HepG2 (cell line): ENCODE data around the gene CDK10. TPM values are rescaled to one million over a fixed set of nuclear protein-coding genes. Genes with fewer than 3 reads are reported as not detected.
A peak's percentile ranks its signal among the peaks of the same experiment; 100 is the strongest.

ENCODE experiments used
- ATAC-seq: fragments of 200-7000 bp; cut with Tn5 transposase; 3 replicates; pipeline ENCODE4 v1.9.1; 2020; ENCODE audit warnings: mild to moderate bottlenecking, moderate library complexity
- BruUV-seq: library from RNA; stranded (reverse); fragments of 400-500 nt; replicated peaks from 2 replicates; lab custom pipeline; 2021; lab: Mats Ljungman, UMichigan
- CTCF ChIA-PET: fragments of 300-600 bp; formaldehyde crosslinking; extraction: SDS; loops from one replicate; lab custom pipeline; 2021; ENCODE audit warnings: low total read pairs, inconsistent platforms, low intra/inter-chr PET ratio; lab: Yijun Ruan, JAX
- POLR2A ChIA-PET: fragments of 350-600 bp; sonication (Branson Sonifier 250); formaldehyde crosslinking; loops from one replicate; lab custom pipeline; 2020; ENCODE audit warnings: antibody characterized with exemption, inconsistent platforms; lab: Yijun Ruan, JAX
- DNase-seq: peaks from one replicate; pipeline ENCODE4 v3.0.0-alpha.2; 2015; ENCODE audit warnings: low spot score
- FAIRE-seq: peaks from 3 replicates; lab custom pipeline; 2011; peaks lifted over from hg19 to GRCh38; lab: Jason Lieb, UNC
- H2AFZ ChIP-seq: one replicate; pipeline ENCODE4 v1.6.1; 2011; ENCODE audit warnings: low read length, inconsistent platforms
- H3K27ac ChIP-seq: fragments of 300-600 bp; 3 replicates; pipeline ENCODE4 v1.8.0; 2011; ENCODE audit warnings: mixed run types, mild to moderate bottlenecking, mixed read lengths, low read length, inconsistent platforms; ENCODE audit not compliant: insufficient read depth; ENCODE audit errors: extremely low read length
- H3K27me3 ChIP-seq, 2 experiments: fragments of 200-600 bp in 1 of 2; 2 replicates in 1 of 2; 3 replicates in 1 of 2; pipeline versions ENCODE4 v1.6.0 to v1.8.0; 2011; ENCODE audit warnings: low read length in 2 of 2, mild to moderate bottlenecking in 2 of 2, moderate library complexity in 2 of 2, inconsistent platforms in 1 of 2; ENCODE audit not compliant: insufficient read depth in 2 of 2, control insufficient read depth in 1 of 2
- H3K36me3 ChIP-seq, 2 experiments: fragments of 200-600 bp in 1 of 2; replicated peaks in 1 of 2; 2 replicates in 1 of 2; 3 replicates in 1 of 2; pipeline versions ENCODE4 v1.5.1 to v1.8.0; 2011; ENCODE audit warnings: low read length in 2 of 2, inconsistent platforms in 1 of 2; ENCODE audit not compliant: insufficient read depth in 2 of 2, control insufficient read depth in 1 of 2
- H3K4me1 ChIP-seq: 2 replicates; pipeline ENCODE4 v1.5.1; 2012; ENCODE audit warnings: low read length, inconsistent platforms; ENCODE audit not compliant: insufficient read depth
- H3K4me2 ChIP-seq: 2 replicates; pipeline ENCODE4 v1.6.0; 2011; ENCODE audit warnings: low read depth, low read length, inconsistent platforms
- H3K4me3 ChIP-seq, 3 experiments: fragments of 200-600 bp in 1 of 3; sonication (generic), shearing (Covaris generic) in 1 of 3; replicated peaks in 1 of 3; 2 replicates each; pipeline ENCODE4 v1.5.1; 2011 to 2016; ENCODE audit warnings: low read length in 3 of 3, inconsistent platforms in 2 of 3, low read depth in 2 of 3, mild to moderate bottlenecking in 2 of 3, control low read depth in 1 of 3, mixed read lengths in 1 of 3; ENCODE audit not compliant: insufficient read depth in 1 of 3
- H3K79me2 ChIP-seq: one replicate; pipeline ENCODE4 v1.6.1; 2011; ENCODE audit warnings: low read length, inconsistent platforms; ENCODE audit not compliant: insufficient read depth
- H3K9ac ChIP-seq: 2 replicates; pipeline ENCODE4 v1.6.0; 2011; ENCODE audit warnings: mild to moderate bottlenecking, low read depth, low read length, inconsistent platforms; ENCODE audit not compliant: insufficient read depth
- H3K9me3 ChIP-seq: 2 replicates; pipeline ENCODE4 v1.5.1; 2012; ENCODE audit warnings: mild to moderate bottlenecking, low read length
- H4K20me1 ChIP-seq: 2 replicates; pipeline ENCODE4 v1.6.0; 2011; ENCODE audit warnings: inconsistent platforms, mild to moderate bottlenecking, low read length, moderate library complexity; ENCODE audit not compliant: insufficient read depth
- CHCHD3 ChIP-seq: sonication (generic); formaldehyde crosslinking; IDR thresholded peaks from 2 replicates; pipeline ENCODE4 v1.8.0; 2022; ENCODE audit warnings: mild to moderate bottlenecking, missing genetic modification reagents, moderate library complexity
- CHD2 ChIP-seq: IDR thresholded peaks from 2 replicates; pipeline ENCODE4 v1.6.1; 2011; ENCODE audit warnings: low read depth, low read length, improper control_type of control experiment
- KDM5A ChIP-seq: fragments of 200-600 bp; sonication (generic); IDR thresholded peaks from 2 replicates; pipeline ENCODE4 v1.7.0; 2018; ENCODE audit warnings: antibody characterized with exemption, mild to moderate bottlenecking, low read length, borderline replicate concordance
- NR0B2 ChIP-seq: sonication (generic); formaldehyde crosslinking; IDR thresholded peaks from 2 replicates; pipeline ENCODE4 v1.4.0; 2020; ENCODE audit warnings: mild to moderate bottlenecking, missing genetic modification reagents
- PAF1 ChIP-seq: IDR thresholded peaks from 2 replicates; pipeline ENCODE4 v1.6.1; 2016; ENCODE audit warnings: missing genetic modification reagents, missing compliant biosample characterization
- PREB ChIP-seq: sonication (generic); formaldehyde crosslinking; IDR thresholded peaks from 2 replicates; pipeline ENCODE4 v1.4.0; 2020; ENCODE audit warnings: missing genetic modification reagents
- SAFB2 ChIP-seq: sonication (generic); formaldehyde crosslinking; IDR thresholded peaks from 2 replicates; pipeline ENCODE4 v1.5.1; 2020; ENCODE audit warnings: missing genetic modification reagents, low read depth, mild to moderate bottlenecking, borderline replicate concordance
- SALL2 ChIP-seq: sonication (generic); formaldehyde crosslinking; IDR thresholded peaks from 2 replicates; pipeline ENCODE4 v1.8.1; 2023; ENCODE audit warnings: mild to moderate bottlenecking, missing genetic modification reagents, inconsistent platforms
- STAG1 ChIP-seq: sonication (generic); formaldehyde crosslinking; IDR thresholded peaks from 2 replicates; pipeline ENCODE4 v1.4.0; 2020; ENCODE audit warnings: missing genetic modification reagents
- TAF1 ChIP-seq: sonication (generic); formaldehyde crosslinking; IDR thresholded peaks from 2 replicates; pipeline ENCODE4 v1.4.0; 2020; ENCODE audit warnings: missing genetic modification reagents
- ZNF263 ChIP-seq: sonication (generic); formaldehyde crosslinking; IDR thresholded peaks from 2 replicates; pipeline ENCODE4 v1.4.0; 2020; ENCODE audit warnings: missing genetic modification reagents
- ZNF3 ChIP-seq: IDR thresholded peaks from 2 replicates; pipeline ENCODE4 v1.7.0; 2017; ENCODE audit warnings: inconsistent platforms
- ZNF350 ChIP-seq: sonication (generic); formaldehyde crosslinking; IDR thresholded peaks from 2 replicates; pipeline ENCODE4 v1.4.0; 2020; ENCODE audit warnings: mild to moderate bottlenecking, low read depth, missing genetic modification reagents, borderline replicate concordance
- ZNF543 ChIP-seq: sonication (generic); formaldehyde crosslinking; IDR thresholded peaks from 2 replicates; pipeline ENCODE4 v1.4.0; 2020; ENCODE audit warnings: mild to moderate bottlenecking, missing genetic modification reagents
- ZNF547 ChIP-seq: sonication (generic); formaldehyde crosslinking; IDR thresholded peaks from 2 replicates; pipeline ENCODE4 v1.5.1; 2020; ENCODE audit warnings: mild to moderate bottlenecking, missing genetic modification reagents
- ZNF574 ChIP-seq: sonication (generic); formaldehyde crosslinking; IDR thresholded peaks from 2 replicates; pipeline ENCODE4 v1.4.0; 2020; ENCODE audit warnings: missing genetic modification reagents
- ZNF619 ChIP-seq: sonication (generic); formaldehyde crosslinking; IDR thresholded peaks from 2 replicates; pipeline ENCODE4 v1.4.0; 2020; ENCODE audit warnings: mild to moderate bottlenecking, missing genetic modification reagents
- ZNF891 ChIP-seq: sonication (generic); formaldehyde crosslinking; IDR thresholded peaks from 2 replicates; pipeline ENCODE4 v1.5.0; 2020; ENCODE audit warnings: mild to moderate bottlenecking, missing genetic modification reagents
- WGBS: methylation state at CpG from one replicate; pipeline ENCODE4 v1.1.6; 2017; ENCODE audit warnings: low lambda C conversion rate; 5-methylcytosine and 5-hydroxymethylcytosine counted together
- in situ Hi-C: cut with HindIII; loops from 2 replicates; pipeline ENCODE4 v1.10.0; 2017; ENCODE audit warnings: low pct_unique_long_range_greater_than_20kb; ENCODE audit not compliant: extremely low pct_ligation_motif_present
- intact Hi-C: fragments of 100-400 bp; cut with micrococcal nuclease; formaldehyde crosslinking; loops from one replicate; pipeline ENCODE4 v1.10.0; 2022; ENCODE audit not compliant: unreplicated experiment
- polyA plus RNA-seq, 8 experiments: library from polyadenylated mRNA; depleted of rRNA in 3 of 8; stranded (reverse) in 7 of 8; unstranded in 1 of 8; fragments of >200 nt; fragmentation: Illumina TruSeq in 4 of 8; extraction: Trizol in 4 of 8; gene quantifications; 2 replicates each; pipeline versions ENCODE4 v1.2.1 to v1.2.3, GENCODE V29; 2011 to 2016; ENCODE audit warnings: low read depth in 4 of 8, missing spikeins in 1 of 8, mixed read lengths in 1 of 8; ENCODE audit not compliant: insufficient read depth in 1 of 8
- total RNA-seq, 5 experiments: library from RNA; depleted of rRNA; stranded (reverse); fragments of >200 nt; fragmentation: Illumina TruSeq; extraction: Trizol; gene quantifications; 2 replicates each; pipeline ENCODE4 v1.2.3, GENCODE V29; 2016; ENCODE audit warnings: low read depth in 1 of 5

CDK10 gene
- total and polyA plus RNA-seq, 2 of the 13 experiments (the other 11 are each of a cell fraction or from before 2014, with no cell fraction given) = 2.5 to 3.9 TPM

GRCh38 chr16:89695086-89695874 is 8.8 kb downstream of the CDK10 start (continued):
- TF ChIP-seq CHCHD3 (CRISPR knock-in tag) (no peak; the same call in none of the 2 replicates), STAG1 (CRISPR knock-in tag) (peak; percentile 14; the same call in 1 of the 2 replicates), NR0B2 (CRISPR knock-in tag) (peak; percentile 17; the same call in 1 of the 2 replicates), TAF1 (no peak), PREB (CRISPR knock-in tag) (no peak), ZNF547 (CRISPR knock-in tag) (peak; percentile 32; the same call in 1 of the 2 replicates), ZNF3 (CRISPR knock-in tag) (peak; percentile 80; the same call in 1 of the 2 replicates), PAF1 (no peak; the same call in 1 of the 2 replicates), KDM5A (no peak)

- intact Hi-C loops = no loop called here
- ATAC-seq (no peak), DNase-seq (no peak), FAIRE-seq (no peak)
- in situ Hi-C loops = no loop called here
- ChIA-PET CTCF (no interaction called here), POLR2A (interaction anchor here (0.6 to 1.8 kb wide), 8 partner anchors 8 to 142 kb away, joined by 3 to 11 read pairs (median 4); partner anchors contain the start of genes CDK10, CHMP1A and SPATA33)
- Histone ChIP-seq H2AFZ (no peak overlapping the region), H3K4me2 (peak overlapping the region; percentile 74), H3K36me3 (peaks cover 5 to 14% of the 10 kb centered on the region in 2 experiments; a peak in 2 of 5 replicates), H4K20me1 (no peaks in the 10 kb centered on the region), H3K9ac (no peak overlapping the region), H3K79me2 (peaks cover 2% of the 10 kb centered on the region), H3K9me3 (no peaks in the 10 kb centered on the region), H3K4me3 (0 out of 6 replicates have a peak overlapping the region, but pooled peaks of 1 of the 3 experiments have one; percentile 65), H3K4me1 (peaks cover 71% of the 10 kb centered on the region), H3K27ac (no peak overlapping the region), H3K27me3 (no peaks in the 10 kb centered on the region)
- no TSS peak for BruUV-seq
- 86% methylated on average over 18 of the region's 25 CpGs for WGBS
- TF ChIP-seq ZNF619 (CRISPR knock-in tag) (no peak), CHD2 (no peak), ZNF891 (CRISPR knock-in tag) (no peak), ZNF350 (CRISPR knock-in tag) (no peak), SAFB2 (CRISPR knock-in tag) (0 out of 2 replicates have a peak, but pooled peaks have one; percentile 2), ZNF574 (CRISPR knock-in tag) (no peak), ZNF263 (CRISPR knock-in tag) (no peak), SALL2 (CRISPR knock-in tag) (0 out of 2 replicates have a peak, but pooled peaks have one; percentile 5), ZNF543 (CRISPR knock-in tag) (0 out of 2 replicates have a peak, but pooled peaks have one; percentile 39)
These were observed 9.6 kb downstream of the CDK10 start for GRCh38 chr16:89695875-89696669.
